ENCODE results near the gene PMVK. TPM values are rescaled to one million over a fixed set of nuclear protein-coding genes. Genes with fewer than 3 reads are reported as not detected.

The PMVK gene
- total RNA-seq, 1 donor from 2014 or later = 8.6 TPM

- no peak for DNase-seq (ENCODE audit: low read depth in 2 of 2)
Observed at GRCh38 chr1:154881820-154882535, 54.5 kb downstream of the PMVK start.

- no peak for DNase-seq (ENCODE audit: low read depth in 2 of 2)
Observed at GRCh38 chr1:154880671-154881070, 55.8 kb downstream of the PMVK start.

- no peak for DNase-seq (ENCODE audit: low read depth in 2 of 2)
Observed at GRCh38 chr1:154879038-154879421, 57.5 kb downstream of the PMVK start.

GRCh38 chr1:154878371-154879037 lies 58.0 kb downstream of the PMVK start:
- DNase-seq (ENCODE audit: low read depth in 2 of 2) = peak; percentile 51 to 81

GRCh38 chr1:154877370-154877974 lies 59.0 kb downstream of the PMVK start:
- peak in 1 of 2 donors; percentile 83 for DNase-seq (ENCODE audit: low read depth in 2 of 2)

- DNase-seq (ENCODE audit: low read depth in 2 of 2) = no peak
Observed at GRCh38 chr1:154876842-154877369, 59.6 kb downstream of the PMVK start.

Other genes starting within 250 kb of the PMVK start
- 1.0 and 1.8 TPM in 2 replicates for gene KCNN3, start 66.4 kb downstream of the PMVK start, total RNA-seq
- gene PBXIP1, start 19.4 kb upstream of the PMVK start, total RNA-seq = 83.6 and 101 TPM in 2 replicates
- 6.6 and 12.6 TPM in 2 replicates for gene PYGO2, start 25.1 kb upstream of the PMVK start, total RNA-seq
- 217 and 297 TPM in 2 replicates for gene SHC1, start 34.0 kb upstream of the PMVK start, total RNA-seq
- gene CKS1B, start 38.0 kb upstream of the PMVK start, total RNA-seq = 63.2 and 73.7 TPM in 2 replicates
- gene FLAD1, start 46.6 kb upstream of the PMVK start, total RNA-seq = 17.1 and 21.5 TPM in 2 replicates
- gene LENEP, start 56.9 kb upstream of the PMVK start, total RNA-seq = 0.13 and 0.38 TPM in 2 replicates
- 6.3 and 10.6 TPM in 2 replicates for gene ZBTB7B, start 66.1 kb upstream of the PMVK start, total RNA-seq
- gene DCST2, start 97.1 kb upstream of the PMVK start, total RNA-seq = under 0.01 and 0.13 TPM in 2 replicates
- gene DCST1, start 97.1 kb upstream of the PMVK start, total RNA-seq = not detected in 2 replicates
- 176 and 178 TPM in 2 replicates for gene ADAM15, start 114.6 kb upstream of the PMVK start, total RNA-seq
- gene EFNA4, start 127.0 kb upstream of the PMVK start, total RNA-seq = 12.2 and 17.4 TPM in 2 replicates
- 1.3 and 1.6 TPM in 2 replicates for gene EFNA3, start 142.1 kb upstream of the PMVK start, total RNA-seq
- 132 and 215 TPM in 2 replicates for gene EFNA1, start 191.2 kb upstream of the PMVK start, total RNA-seq
- gene SLC50A1, start 199.1 kb upstream of the PMVK start, total RNA-seq = 48.5 and 48.7 TPM in 2 replicates
- gene DPM3, start 203.8 kb upstream of the PMVK start, total RNA-seq = 24.7 and 40.4 TPM in 2 replicates
- 126 and 157 TPM in 2 replicates for gene KRTCAP2, start 236.6 kb upstream of the PMVK start, total RNA-seq
- 1.8 and 1.9 TPM in 2 replicates for gene TRIM46, start 237.1 kb upstream of the PMVK start, total RNA-seq